ENCODE data around the gene SCARF2. TPM values are rescaled to one million over a fixed set of nuclear protein-coding genes. Genes with fewer than 3 reads are reported as not detected.

Gene SCARF2
- total RNA-seq (2014; rRNA removed; shearing (Covaris generic)): 5.0 and 6.7 TPM in 2 replicates

GRCh38 chr22:20437613-20438426, at the start of gene SCARF2:
SCARF2 (minus strand) TSS chr22:20437825; CDS start chr22:20437754, 71 bp downstream.

GRCh38 chr22:20393705-20394476, 43.7 kb downstream of the SCARF2 start, which contains the start of gene ZNF74:
ZNF74 (plus strand) TSS chr22:20394151; CDS start chr22:20394629, 478 bp downstream.

Small RNAs within 50 kb of the gene (small RNA-seq; reads per million reads assigned to genes)
- not detected for gene RF00019
- not detected for gene RN7SL812P
- gene RNU6-225P: not detected
- gene RNY1P9: not detected

Other genes starting within 250 kb of the SCARF2 start
- 1.2 and 1.9 TPM in 2 replicates for gene RTN4R, start 169.5 kb downstream of the SCARF2 start, total RNA-seq (2014; rRNA removed; shearing (Covaris generic))
- gene DGCR6L, start 117.8 kb downstream of the SCARF2 start, total RNA-seq (2014; rRNA removed; shearing (Covaris generic)): 41.2 and 48.0 TPM in 2 replicates
- 9.0 and 14.7 TPM in 2 replicates for gene ZNF74, start 43.7 kb downstream of the SCARF2 start, total RNA-seq (2014; rRNA removed; shearing (Covaris generic))
- 7.3 and 12.3 TPM in 2 replicates for gene KLHL22, start 58.0 kb upstream of the SCARF2 start, total RNA-seq (2014; rRNA removed; shearing (Covaris generic))
- 43.2 and 43.8 TPM in 2 replicates for gene MED15, start 69.8 kb upstream of the SCARF2 start, total RNA-seq (2014; rRNA removed; shearing (Covaris generic))

All from A375 (cell line).